ENCODE results near the gene PC. TPM values are rescaled to one million over a fixed set of nuclear protein-coding genes. Genes with fewer than 3 reads are reported as not detected.
"Not testable (repeated sequence)": the region's sequence is repeated elsewhere in the genome, so short reads cannot be mapped to it uniquely, and the experiment has no call there.

PC gene
- polyA plus RNA-seq, 4 donors, result 44.3 to 58.3 (median 53.0) TPM

GRCh38 chr11:66809592-66809991 is 148.6 kb downstream of the PC start:
- DNase-seq (ENCODE audit: low read depth in 4 of 4, low spot score in 2 of 4), result no peak

- no peak for DNase-seq (ENCODE audit: low read depth in 4 of 4, low spot score in 2 of 4)
Observed at GRCh38 chr11:66800720-66801428, 157.3 kb downstream of the PC start.

- not testable (repeated sequence) for DNase-seq (ENCODE audit: low read depth in 4 of 4, low spot score in 2 of 4)
Observed at GRCh38 chr11:66799815-66800214, 158.4 kb downstream of the PC start.

Other genes starting within 250 kb of the PC start
- 10 to 100 TPM; 56.0 to 67.5 (median 64.7) TPM for gene SPTBN2, start 229.2 kb downstream of the PC start, polyA plus RNA-seq (ENCODE audit: insufficient read length in 4 of 4)
- gene RCE1, start 114.9 kb downstream of the PC start, polyA plus RNA-seq (ENCODE audit: insufficient read length in 4 of 4), result 10 to 100 TPM; 18.0 to 35.1 (median 26.7) TPM
- gene LRFN4, start 101.3 kb downstream of the PC start, polyA plus RNA-seq (ENCODE audit: insufficient read length in 4 of 4), result 10 to 100 TPM; 13.4 to 31.1 (median 25.4) TPM
- under 1 TPM in 2 of 4 donors, not detected in 2; 0.13 to 0.25 TPM for gene C11orf86, start 16.9 kb upstream of the PC start, polyA plus RNA-seq (ENCODE audit: insufficient read length in 4 of 4)
- under 1 TPM; 0.14 to 0.27 (median 0.17) TPM for gene SYT12, start 64.8 kb upstream of the PC start, polyA plus RNA-seq (ENCODE audit: insufficient read length in 4 of 4)
- gene RHOD, start 98.5 kb upstream of the PC start, polyA plus RNA-seq (ENCODE audit: insufficient read length in 4 of 4), result 10 to 100 TPM in 1 of 4 donors, 1 to 10 TPM in 3; 7.1 to 10.6 (median 9.1) TPM
- gene KDM2A, start 160.9 kb upstream of the PC start, polyA plus RNA-seq (ENCODE audit: insufficient read length in 4 of 4), result 10 to 100 TPM; 66.3 to 92.0 (median 75.9) TPM

All from left renal cortex interstitium (tissue), 4 donors.